RWPE2 (cell line): Measurements from ENCODE around the gene PPM1B.

Source experiments
- ATAC-seq: fragments of 200-7000 bp; cut with Tn5 transposase; 3 replicates; pipeline ENCODE4 v1.9.1; 2021; ENCODE audit warnings: low read depth
- DNase-seq: peaks from one replicate; pipeline ENCODE4 v3.0.0-alpha.2; 2020; ENCODE audit warnings: low spot score
- H3K27ac ChIP-seq: fragments of 450-650 bp; 2 replicates; pipeline ENCODE4 v1.5.1; 2017; ENCODE audit warnings: mild to moderate bottlenecking; ENCODE audit not compliant: poor library complexity, severe bottlenecking
- H3K27me3 ChIP-seq: fragments of 250-450 bp; sonication (Bioruptor Pico); 2 replicates; pipeline ENCODE4 v1.5.1; 2021; ENCODE audit warnings: mild to moderate bottlenecking, moderate library complexity; ENCODE audit not compliant: insufficient read depth, poor library complexity, severe bottlenecking
- H3K36me3 ChIP-seq: fragments of 250-450 bp; sonication (Bioruptor Pico); 2 replicates; pipeline ENCODE4 v1.5.1; 2020; ENCODE audit warnings: low read depth, mild to moderate bottlenecking, moderate library complexity
- H3K4me1 ChIP-seq: fragments of 250-450 bp; sonication (Bioruptor Pico); 2 replicates; pipeline ENCODE4 v1.5.1; 2021; ENCODE audit warnings: mild to moderate bottlenecking, moderate library complexity; ENCODE audit not compliant: insufficient read depth, poor library complexity, severe bottlenecking
- H3K4me3 ChIP-seq: fragments of 250-450 bp; sonication (Bioruptor Pico); 2 replicates; pipeline ENCODE4 v1.5.1; 2021; ENCODE audit warnings: mild to moderate bottlenecking, moderate library complexity; ENCODE audit not compliant: severe bottlenecking
- H3K9me3 ChIP-seq: fragments of 250-450 bp; sonication (Bioruptor Pico); 2 replicates; pipeline ENCODE4 v1.5.1; 2021; ENCODE audit warnings: mild to moderate bottlenecking, moderate library complexity; ENCODE audit not compliant: severe bottlenecking
- TF ChIP-seq, protein P1 (sequence below): fragments of 450-650 bp; IDR thresholded peaks from one replicate; pipeline ENCODE4 v1.5.1; 2017; ENCODE audit warnings: mild to moderate bottlenecking, moderate library complexity; ENCODE audit not compliant: poor library complexity, severe bottlenecking

PPM1B gene

GRCh38 chr2:44197816-44198215 is 29.1 kb downstream of the PPM1B start:
- Histone ChIP-seq H3K27ac (no peak overlapping the region), H3K27me3 (no peaks in the 10 kb centered on the region), H3K4me1 (no peaks in the 10 kb centered on the region), H3K36me3 (0 out of 2 replicates have a peak, but pooled peaks cover 9% of the 10 kb centered on the region), H3K9me3 (no peaks in the 10 kb centered on the region), H3K4me3 (no peak overlapping the region)
- ATAC-seq (no peak), DNase-seq (no peak)
- TF ChIP-seq, protein P1, sequence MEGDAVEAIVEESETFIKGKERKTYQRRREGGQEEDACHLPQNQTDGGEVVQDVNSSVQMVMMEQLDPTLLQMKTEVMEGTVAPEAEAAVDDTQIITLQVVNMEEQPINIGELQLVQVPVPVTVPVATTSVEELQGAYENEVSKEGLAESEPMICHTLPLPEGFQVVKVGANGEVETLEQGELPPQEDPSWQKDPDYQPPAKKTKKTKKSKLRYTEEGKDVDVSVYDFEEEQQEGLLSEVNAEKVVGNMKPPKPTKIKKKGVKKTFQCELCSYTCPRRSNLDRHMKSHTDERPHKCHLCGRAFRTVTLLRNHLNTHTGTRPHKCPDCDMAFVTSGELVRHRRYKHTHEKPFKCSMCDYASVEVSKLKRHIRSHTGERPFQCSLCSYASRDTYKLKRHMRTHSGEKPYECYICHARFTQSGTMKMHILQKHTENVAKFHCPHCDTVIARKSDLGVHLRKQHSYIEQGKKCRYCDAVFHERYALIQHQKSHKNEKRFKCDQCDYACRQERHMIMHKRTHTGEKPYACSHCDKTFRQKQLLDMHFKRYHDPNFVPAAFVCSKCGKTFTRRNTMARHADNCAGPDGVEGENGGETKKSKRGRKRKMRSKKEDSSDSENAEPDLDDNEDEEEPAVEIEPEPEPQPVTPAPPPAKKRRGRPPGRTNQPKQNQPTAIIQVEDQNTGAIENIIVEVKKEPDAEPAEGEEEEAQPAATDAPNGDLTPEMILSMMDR = no peak

DNA sequence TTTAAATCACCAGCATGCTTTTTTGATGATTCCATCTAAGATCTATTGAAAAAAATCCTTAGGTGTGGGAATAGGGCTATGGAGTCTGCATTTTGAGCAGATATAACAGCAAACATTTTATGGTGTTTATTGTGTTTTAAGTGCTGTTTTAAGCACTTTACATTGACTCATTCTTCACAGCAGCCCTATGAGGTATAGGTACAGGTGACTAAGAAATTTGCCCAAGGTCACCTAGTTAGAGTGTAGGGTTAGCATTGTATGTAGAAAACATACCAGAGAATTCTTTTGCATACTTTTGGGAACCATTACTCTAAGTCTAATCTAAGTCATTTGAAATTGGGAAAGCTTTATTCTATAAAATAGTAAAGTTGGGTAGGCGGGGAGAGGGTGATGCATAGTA is 31.3 kb downstream of the PPM1B start:
- Histone ChIP-seq H3K27me3 (no peaks in the 10 kb centered on the region), H3K36me3 (0 out of 2 replicates have a peak, but pooled peaks cover 9% of the 10 kb centered on the region), H3K9me3 (no peaks in the 10 kb centered on the region), H3K4me1 (no peaks in the 10 kb centered on the region), H3K27ac (no peak overlapping the region), H3K4me3 (no peak overlapping the region)
- DNase-seq = no peak
- ATAC-seq = no peak
- TF ChIP-seq, protein P1 = no peak

GRCh38 chr2:44200759-44201158 is 32.1 kb downstream of the PPM1B start:
- TF ChIP-seq, protein P1 = no peak
- no peak for ATAC-seq

DNA sequence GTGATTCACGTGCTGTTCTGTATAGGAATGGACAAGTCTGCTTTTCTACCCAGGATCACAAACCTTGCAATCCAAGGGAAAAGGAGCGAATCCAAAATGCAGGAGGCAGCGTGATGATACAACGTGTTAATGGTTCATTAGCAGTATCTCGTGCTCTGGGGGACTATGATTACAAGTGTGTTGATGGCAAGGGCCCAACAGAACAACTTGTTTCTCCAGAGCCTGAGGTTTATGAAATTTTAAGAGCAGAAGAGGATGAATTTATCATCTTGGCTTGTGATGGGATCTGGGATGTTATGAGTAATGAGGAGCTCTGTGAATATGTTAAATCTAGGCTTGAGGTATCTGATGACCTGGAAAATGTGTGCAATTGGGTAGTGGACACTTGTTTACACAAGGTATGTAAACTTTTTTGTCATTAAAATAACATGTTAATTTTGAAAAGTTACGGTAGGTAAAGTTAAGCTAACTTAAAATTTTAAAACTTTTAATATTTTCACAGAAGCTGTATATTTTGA is 33.0 kb downstream of the PPM1B start:
- H3K4me3 ChIP-seq = no peak overlapping the region
- 0 out of 2 replicates have a peak, but pooled peaks cover 9% of the 10 kb centered on the region for H3K36me3 ChIP-seq
- H3K9me3 ChIP-seq = no peaks in the 10 kb centered on the region
- ATAC-seq (no peak), DNase-seq (no peak)
- H3K27ac ChIP-seq = no peak overlapping the region
- H3K4me1 ChIP-seq = no peaks in the 10 kb centered on the region
- H3K27me3 ChIP-seq = no peaks in the 10 kb centered on the region
- TF ChIP-seq, protein P1 = no peak

More at GRCh38 chr2:44200759-44201158, 32.1 kb downstream of the PPM1B start:
- H3K27ac ChIP-seq = no peak overlapping the region
- H3K4me1 ChIP-seq = no peaks in the 10 kb centered on the region
- 0 out of 2 replicates have a peak, but pooled peaks cover 9% of the 10 kb centered on the region for H3K36me3 ChIP-seq
- no peak overlapping the region for H3K4me3 ChIP-seq
- H3K27me3 ChIP-seq = no peaks in the 10 kb centered on the region
- no peak for DNase-seq
- no peaks in the 10 kb centered on the region for H3K9me3 ChIP-seq

DNA sequence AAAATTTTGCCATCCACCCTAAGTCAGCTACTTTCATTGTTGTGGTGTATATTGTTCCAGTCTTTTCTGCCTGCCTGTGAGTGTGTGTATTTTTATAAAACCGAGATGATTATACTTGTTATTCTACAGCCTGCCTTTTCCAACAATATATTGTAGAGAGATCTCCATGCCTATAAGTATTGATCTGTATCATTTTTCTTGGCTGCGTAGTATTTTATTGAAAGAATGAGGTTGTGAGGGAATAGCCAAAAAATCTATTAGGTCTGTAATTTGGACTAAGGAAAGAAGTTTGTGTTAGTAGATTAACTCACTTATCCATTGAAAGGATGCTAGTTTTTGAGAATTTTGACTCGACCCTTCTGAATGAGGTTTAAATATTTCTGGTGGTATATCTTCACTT is 34.9 kb downstream of the PPM1B start:
- no peak overlapping the region for H3K4me3 ChIP-seq
- H3K4me1 ChIP-seq = no peaks in the 10 kb centered on the region
- H3K27me3 ChIP-seq = no peaks in the 10 kb centered on the region
- 0 out of 2 replicates have a peak, but pooled peaks cover 9% of the 10 kb centered on the region for H3K36me3 ChIP-seq
- TF ChIP-seq, protein P1 = no peak
- ATAC-seq (no peak), DNase-seq (no peak)
- no peaks in the 10 kb centered on the region for H3K9me3 ChIP-seq
- no peak overlapping the region for H3K27ac ChIP-seq
